EL (cell line): ENCODE results near the gene TCF23.
A peak's percentile ranks its signal among the peaks of the same experiment; 100 is the strongest.
"Not testable (repeated sequence)": the region's sequence is repeated elsewhere in the genome, so short reads cannot be mapped to it uniquely, and the experiment has no call there.

ENCODE experiments used
- DNase-seq: peaks from one replicate; pipeline ENCODE4 v3.0.0-alpha.2; 2016

TCF23 gene

DNA sequence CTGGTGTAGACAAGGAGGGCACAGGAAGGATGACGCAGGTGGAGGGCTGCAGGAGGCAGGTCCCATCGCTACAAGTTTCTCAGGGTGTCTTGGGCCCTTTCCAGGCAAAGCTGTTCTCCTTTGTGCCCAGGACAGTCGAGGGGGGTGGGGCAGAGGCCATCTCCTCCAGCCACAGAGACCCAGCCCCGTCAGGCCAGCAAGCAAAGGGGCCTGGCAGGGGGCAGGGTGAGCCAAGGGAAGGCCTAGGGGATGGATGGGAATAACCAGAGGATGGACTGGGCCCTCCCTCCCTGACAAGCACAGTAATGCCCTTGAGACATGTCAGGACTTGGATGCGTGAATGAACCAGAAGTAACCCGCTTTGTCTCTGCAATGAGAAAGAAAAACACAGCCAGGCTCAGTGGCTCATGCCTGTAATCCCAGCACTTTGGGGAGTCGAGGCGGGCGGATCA, 6.3 kb downstream of the TCF23 start:
- DNase-seq = no peak

DNA sequence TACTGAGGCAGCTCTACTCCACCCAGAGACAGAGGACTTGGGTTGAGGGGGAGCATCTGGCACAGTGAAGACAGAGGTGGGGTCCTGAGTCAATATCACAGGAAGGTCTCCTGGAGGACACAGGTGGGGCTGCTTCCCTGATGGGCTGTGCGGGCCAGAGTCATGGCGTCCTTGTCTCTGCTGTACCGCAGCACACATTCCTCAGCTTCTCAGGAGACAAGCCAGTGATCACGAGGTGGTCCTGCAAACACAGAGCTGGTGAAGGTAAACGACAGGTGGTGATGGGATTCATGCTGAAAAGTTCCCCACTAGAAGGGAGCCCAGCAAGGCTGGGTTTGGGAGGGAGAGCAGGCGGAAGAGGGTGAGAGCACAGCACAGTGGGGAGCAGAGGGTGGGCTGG, 9.7 kb downstream of the TCF23 start:
- no peak for DNase-seq

DNA sequence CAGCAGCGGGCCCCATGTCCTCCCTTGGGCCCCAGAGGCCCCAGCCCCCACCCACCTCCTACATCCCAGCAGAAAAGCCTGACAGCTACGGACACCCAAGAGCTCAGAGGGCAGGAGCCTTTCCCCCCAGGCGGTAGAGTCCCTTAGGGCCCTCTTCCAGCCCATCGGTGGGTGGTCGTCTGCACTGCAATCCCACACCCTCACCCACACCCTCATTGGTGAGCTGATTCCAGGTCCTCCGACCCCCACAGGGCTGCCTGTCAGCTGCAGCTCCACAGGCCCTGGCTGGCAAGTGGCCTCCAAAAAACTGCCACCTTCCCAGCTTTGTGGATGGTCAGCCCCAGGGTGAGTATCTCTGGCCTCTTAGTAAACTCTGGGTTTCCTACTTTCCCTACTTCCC, 10.5 kb downstream of the TCF23 start:
- no peak for DNase-seq

DNA sequence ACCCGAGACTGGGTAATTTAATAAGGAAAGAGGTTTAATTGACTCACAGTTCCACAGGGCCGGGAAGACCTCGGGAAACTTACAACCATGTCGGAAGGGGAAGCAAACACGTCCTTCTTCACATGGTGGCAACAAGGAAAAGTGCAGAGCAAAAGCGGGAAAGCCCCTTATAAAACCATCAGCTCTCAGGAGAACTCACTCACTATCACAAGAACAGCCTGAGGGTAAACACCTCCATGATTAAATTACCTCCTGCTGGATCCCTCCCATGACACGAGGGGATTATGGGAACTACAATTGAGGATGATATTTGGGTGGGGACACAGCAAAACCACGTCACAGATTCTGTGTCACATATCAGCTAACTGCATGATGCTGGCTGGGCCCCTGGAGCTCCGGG, 11.4 kb downstream of the TCF23 start:
- no peak for DNase-seq

DNA sequence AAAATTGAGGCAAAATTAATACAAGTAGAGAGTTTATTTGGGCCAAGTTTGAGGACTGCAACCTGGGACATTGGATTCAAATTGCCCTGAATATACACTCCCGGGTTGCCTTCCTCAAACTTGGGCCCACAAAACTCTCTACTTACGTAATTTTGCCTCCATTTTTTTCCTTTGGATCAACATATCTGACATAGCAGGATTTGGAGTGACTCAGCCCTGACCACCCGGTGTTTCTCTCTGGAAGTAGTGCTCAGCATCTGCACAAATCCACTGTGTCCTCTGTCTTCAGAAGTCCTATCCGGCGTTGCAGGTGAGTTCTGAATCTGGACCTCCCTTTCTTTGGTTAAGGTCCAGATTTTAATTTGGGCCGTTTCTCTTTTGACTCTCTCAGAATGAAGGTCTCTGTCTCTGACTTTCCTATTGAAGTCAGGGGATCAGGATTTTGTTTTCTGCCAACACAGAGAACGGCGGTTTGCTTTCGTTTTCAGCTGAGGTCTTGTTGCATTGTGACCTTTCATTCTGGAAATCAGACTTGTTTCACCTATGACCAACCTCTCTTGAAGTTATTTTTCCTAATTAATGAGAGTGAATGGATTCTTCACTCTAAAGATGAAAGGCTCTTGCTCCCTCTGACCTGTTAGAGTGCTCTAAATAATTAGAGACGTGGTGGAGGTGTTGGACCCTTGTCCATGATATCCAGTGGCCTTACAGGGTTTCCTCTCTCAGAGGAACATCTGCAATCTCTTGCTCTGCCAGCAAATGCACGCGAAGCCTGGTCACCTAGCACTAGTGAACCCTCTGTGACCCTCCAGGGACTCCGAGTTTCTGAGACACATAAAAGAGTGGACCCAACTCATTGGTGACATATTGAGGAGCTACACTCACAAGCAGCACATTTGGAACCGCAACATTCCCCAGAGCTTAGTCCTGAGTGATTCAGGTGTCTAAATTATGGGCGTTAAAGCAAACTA, 13.6 kb downstream of the TCF23 start:
- peak; percentile 45 for DNase-seq

DNA sequence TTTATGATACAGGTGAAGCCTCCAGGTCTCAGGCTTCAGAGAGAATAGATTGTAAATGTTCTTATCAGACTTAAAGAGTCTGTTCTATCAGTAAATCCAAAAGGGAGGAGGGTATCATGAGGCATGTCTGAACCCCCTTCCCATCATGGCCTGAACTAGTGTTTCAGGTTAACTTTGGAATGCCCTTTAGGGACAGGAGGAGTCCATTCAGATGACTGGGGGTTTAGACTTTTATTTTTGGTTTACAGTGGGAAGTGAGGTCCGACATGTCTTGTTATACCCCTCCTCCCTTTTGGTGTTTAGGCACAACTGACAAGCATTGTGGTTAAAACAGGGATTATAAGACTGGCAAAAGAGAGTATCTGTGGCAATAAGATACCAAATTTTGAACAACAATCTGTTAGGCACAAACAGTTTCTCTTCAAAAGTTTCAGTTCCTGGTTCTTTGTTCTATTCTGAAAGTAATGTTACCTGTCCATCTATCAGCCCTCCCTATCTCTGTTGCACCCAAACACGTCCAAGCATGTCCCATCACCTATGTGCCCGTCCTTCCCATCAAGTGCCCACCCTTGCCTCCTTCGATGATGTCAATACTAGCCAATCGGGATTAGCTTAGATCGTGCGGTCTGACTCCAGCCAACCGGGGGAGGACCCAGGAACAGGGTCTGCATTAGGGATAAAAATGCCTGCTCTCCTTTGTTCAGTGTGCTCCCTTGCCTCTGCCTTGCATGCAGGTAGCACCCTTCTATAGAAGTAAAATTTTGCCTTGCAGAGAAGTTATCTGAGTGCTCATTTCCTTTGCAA, 16.4 kb downstream of the TCF23 start:
- no peak for DNase-seq

DNA sequence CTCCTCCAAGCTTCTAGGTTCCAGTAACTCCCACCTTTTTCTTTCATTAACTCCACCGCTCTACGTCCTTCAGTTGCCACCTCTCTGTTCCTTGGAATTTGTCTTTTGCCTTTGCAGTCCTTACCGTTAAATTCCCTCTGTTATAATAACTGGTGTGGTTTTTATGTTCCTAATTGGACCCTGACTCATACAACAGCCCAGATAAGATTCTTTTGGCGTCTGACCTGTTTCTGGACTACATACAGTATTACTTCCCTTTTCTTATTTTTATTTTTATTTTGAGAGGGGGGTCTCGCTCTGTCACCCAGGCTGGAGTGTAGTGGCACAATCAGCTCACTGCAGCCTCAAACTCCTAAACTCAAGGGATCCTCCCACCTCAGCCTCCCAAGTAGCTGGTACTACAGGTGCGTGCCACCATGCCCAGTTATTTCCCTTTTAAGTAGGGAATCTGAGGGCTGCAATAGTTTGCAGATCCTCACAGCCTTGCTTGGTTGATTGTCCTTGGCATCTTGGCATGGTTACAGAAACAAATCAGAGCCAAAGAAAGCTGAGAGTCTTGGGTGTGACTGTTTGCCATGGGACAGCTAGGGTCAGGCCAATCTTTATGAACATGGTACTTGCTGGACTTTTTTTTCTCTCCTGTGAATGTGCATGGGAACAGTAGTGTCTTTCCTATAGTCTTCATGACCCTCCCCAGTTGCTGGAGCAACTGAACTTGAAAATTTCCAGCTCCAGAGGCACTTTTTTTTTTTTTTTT, 22.0 kb downstream of the TCF23 start:
- no peak for DNase-seq

DNA sequence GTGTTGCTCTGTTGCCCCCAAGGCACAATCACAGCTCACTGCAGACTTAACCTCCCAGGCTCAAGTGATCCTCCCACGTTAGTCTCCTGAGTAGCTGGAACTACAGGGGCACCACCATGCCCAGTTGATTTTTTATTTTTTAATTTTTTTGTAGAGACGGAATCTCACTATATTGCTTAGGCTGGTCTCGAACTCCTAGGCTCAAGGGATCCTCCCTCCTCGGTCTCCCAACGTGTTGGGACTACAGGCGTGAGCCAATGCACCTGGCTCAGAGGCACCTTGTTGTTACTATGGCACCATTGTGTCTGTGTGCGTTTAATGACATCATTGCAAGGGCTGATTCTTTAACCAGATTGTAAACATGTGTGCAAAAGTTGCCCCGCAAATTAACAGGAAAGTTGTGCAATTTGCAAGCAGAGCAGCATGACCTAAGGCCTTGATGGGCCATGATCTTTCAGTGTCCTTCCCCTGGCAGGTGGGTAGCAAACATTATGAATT, 22.6 kb downstream of the TCF23 start:
- DNase-seq = no peak

DNA sequence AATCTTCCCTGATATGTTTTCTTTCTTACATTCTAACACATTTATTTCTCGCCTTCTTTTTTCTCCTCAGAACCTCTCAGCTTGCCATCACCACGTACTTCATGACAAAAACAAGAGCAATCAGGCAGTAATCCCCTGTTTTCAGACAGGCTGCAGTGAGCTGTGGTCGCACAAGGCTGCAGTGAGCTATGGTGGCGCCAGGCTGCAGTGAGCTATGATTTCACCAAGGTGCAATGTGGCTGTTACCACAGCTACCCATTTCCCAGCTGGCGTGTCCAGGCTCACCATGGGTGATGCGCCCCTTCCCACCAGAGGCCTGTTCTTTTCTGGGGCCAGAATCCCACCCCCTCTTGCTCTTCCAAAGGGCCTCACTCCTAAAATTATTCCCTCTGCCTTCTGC, 25.8 kb downstream of the TCF23 start:
- no peak for DNase-seq

DNA sequence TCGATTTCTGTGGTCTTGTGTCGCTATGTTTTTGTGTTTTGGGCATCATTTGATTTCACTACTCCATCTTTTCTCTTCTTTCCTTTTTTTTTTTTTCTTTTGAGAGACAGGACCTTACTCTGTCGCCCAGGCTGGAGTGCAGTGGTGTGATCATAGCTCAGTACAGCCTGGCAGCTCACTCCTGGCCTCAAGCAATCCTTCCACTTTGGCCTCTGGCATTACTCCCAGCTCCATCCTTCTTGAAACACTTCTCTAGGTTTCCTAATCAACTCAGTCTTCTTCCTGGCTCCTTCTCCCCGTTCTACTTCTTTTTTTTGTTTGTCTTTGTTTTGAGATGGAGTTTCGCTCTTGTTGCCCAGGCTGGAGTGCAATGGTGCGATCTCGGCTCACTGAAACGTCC, 26.5 kb downstream of the TCF23 start:
- DNase-seq = no peak

DNA sequence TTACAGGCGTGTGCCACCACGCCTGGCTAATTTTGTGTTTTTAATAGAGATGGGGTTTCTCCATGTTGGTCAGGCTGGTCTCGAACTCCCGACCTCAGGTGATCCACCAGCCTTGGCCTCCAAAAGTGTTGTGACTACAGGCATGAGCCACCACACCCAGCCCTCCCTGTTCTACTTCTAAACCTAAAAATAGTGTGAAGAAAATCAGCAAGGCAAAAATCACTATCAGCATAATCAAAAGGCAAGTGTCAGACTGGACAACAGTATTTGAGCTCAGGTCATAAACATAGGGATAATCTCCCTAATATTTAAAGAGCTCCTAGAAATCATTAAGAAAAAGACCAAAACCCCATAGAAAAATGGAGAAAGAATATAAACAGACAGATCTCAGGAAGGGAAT, 27.0 kb downstream of the TCF23 start:
- DNase-seq = not testable (repeated sequence)

DNA sequence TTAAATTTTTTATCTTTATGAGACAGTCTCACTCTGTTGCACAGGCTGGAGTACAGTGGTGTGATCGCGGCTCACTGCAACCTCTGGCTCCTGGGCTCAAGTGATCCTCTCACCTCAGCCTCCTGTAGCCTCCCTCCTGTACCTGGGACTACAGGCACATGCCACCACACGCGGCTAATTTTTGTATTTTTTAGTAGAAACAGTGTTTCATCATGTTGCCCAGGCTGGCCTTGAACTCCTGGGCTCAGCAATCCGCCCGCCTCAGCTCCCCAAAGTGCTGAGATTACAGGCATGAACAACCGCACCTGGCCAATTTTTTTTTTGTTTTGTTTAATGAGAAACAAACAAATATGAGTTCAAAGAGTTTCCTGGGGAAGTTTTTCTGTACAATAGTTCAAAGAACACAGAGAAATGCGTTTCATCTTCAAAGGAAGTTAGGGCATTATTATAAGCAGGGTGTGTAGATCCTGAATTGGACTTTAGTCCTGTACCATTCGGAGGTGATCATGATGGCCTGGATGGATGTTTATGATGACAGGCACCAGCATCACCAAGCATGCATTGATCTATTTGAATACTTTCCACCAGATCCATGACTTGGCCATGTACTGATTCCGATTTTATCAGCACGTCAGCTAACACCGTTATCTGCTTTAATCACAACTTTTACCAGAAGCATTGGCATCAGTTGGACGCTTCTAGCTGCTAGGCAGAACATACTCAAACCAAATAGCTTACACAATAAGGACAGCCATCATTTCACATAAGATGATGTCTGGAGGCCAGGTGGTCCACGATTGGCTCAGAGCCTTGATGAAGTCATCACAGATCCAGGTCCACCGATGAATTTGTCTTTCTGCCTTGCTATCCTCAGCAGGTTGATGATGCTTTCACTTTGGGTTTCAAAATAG, 28.9 kb downstream of the TCF23 start:
- no peak for DNase-seq

DNA sequence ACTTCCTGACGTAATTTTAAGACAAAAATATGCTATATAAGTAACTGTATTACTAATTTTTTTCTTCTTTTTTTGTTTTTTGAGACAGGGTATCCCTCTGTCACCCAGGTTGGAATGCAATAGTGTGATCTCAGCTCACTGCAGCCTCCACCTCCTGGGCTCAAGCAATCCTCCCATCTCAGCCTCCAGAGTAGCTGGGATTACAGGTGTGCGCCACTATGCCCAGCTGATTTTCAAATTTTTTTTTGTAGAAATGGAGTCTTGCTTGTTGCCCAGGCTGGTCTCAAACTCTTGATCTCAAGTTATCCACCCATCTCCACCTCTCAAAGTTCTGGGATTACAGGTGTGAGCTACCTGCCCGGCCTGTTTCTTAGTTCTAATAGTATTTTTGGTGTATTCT, 29.7 kb downstream of the TCF23 start:
- no peak for DNase-seq

DNA sequence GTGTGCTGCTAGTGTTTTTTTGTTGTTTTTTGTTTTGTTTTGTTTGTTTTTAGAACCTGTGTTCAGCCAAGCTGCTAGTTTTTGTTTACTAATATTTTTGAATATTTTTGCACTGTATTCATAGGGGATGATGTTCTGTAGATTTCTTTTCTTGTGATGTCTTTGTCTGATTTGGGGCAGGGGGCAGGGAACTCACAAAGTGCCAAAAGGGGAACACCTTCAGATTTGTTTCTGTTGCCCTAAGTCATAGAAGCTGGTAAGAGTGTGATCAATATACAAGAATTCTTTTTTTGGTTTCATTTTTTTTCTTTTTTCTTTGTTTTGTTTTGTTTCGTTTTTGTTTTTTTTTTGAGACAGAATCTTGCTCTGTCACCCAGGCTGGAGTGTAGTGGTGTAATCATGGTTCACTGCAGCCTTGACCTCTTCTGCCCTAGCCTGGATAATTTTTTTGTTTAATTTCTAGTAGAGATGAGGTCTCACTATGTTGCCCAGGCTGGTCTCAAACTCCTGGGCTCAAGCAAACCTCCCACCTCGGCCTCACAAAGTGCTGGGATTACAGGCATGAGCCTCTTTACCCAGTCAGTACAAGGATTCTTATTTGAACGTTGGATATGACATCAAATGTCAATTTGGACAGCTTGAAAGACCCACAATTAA, 30.7 kb downstream of the TCF23 start:
- DNase-seq = no peak

DNA sequence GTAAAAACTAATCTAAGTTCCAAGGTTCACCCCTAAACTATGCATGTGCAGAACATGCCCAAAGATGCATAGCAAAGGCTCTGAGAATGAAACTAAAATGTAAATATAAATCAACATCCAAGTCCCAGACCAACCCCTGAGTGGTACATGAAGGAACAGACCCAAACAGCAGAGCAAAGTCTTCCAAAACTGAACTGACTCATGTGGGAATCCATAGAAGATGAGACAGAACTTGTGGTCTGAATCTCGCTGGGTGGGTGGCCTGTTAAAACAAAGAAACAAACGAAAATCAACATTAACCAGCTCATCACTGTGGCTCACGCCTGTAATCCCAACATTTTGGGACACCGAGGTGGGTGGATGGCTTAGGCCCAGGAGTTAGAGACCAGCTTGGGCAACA, 33.5 kb downstream of the TCF23 start:
- DNase-seq = peak; percentile 54

DNA sequence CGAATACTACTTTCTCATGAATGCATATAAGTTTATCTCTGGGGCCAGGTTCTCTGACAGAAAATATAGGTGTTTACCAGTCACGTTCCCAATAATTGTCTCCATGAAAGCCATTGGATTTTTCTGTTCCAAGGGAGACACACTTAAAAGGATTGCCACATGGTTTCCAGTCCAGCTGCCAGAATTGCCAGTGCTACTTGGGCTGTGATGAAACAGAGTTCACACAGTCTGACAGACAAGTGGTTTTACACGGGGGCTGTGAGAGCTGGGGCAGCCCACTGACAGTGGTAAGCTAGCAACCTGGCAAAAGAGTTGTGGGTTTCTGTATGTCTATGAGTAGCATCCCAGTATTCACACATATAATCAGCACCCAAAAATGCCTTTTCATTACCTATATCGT, 35.3 kb downstream of the TCF23 start:
- no peak for DNase-seq

DNA sequence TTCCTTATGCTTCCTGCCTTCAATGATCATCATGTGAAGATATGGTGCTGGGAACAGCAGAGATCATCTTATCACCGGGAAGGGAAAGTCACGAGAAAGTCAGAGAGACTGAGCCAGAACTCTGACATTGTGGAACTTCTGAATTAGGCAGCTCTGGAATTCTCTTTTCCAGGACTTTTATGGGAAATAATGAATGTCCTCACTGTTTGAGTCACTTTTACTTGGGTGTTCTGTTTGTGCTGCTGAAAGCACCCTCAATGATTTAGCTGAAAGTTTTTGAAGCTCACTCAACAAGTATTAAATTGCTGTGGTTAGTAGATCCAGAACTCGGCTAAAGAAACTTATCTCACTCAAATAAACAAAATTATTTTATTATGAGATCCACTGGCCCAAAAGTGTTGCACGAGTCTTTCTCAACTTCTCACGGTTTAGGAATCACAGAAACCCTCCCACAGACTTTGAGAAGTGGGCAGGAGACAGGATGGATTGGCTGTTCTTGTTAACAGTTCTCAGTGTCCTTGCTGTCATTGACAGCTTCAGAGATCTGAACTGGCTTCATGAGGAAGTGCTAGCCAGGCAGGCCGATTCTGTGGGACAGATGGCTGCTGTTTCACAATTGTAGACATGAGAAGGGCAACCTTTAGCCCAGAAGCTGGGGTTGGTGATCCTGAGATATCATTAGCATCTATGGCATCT, 36.7 kb downstream of the TCF23 start:
- peak; percentile 53 for DNase-seq

DNA sequence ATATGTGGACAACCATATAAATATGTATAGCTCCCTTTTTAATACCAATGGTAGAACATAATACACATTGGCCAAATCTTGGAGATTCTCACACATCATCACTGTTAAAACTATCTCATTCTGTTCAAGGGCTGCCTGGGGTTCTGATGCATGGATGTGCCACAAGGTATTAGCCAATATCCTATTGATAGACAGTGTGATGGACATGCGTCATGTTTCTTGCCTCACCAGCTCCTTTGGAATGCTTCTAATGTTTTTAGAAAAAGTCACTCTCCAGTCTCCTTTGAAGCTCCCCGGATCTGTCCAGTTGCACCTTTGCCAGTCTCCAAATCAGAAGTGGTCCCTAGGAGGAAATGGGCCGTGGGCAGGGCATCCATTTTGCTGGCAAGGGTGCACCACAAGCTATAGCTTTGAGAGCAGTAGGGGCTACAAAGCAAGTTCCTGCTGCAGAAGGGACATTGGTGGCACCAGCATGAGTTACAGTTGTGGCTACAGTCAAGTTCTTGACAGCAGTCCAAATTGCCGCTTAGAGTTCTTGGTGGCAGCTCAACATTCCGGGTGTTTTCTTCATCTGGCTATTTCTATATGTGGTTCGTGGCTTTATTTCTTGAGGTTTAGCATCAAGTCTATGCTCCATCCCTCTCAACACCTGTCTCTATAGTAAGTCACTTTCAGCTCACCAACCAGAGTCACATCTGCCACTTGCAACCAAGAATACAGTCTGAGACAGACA, 38.0 kb downstream of the TCF23 start:
- DNase-seq = no peak

DNA sequence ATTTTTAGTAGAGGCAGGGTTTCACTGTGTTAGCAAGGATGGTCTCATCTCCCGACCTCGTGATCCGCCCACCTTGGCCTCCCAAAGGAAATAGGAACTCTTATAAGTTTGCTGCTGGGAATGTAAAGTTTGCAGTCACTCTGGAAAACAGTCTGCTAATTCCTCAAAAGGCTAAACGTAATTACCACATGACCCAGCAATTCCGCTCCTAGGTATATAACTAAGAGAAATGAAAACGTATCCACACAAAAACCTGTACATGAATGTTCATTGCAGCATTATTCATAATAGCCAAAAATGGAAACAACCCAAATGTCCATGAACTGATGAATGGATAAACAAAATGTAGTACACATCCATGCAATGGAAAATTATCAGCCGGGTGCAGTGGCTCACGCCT, 41.2 kb downstream of the TCF23 start:
- DNase-seq = no peak
